Stomach (tissue), 9 donors: ENCODE data around the gene OAS3. TPM values are rescaled to one million over a fixed set of nuclear protein-coding genes. Genes with fewer than 3 reads are reported as not detected.
A peak's percentile ranks its signal among the peaks of the same experiment; 100 is the strongest.

Experiments used
- DNase-seq, 2 donors: peaks; one replicate each; pipeline versions ENCODE4 v3.0.0 to v3.0.0-alpha.2; 2013 to 2019
- H3K27ac ChIP-seq, 5 donors: fragments of 200-600 bp in 4 of 5; sonication (generic) in 4 of 5; one replicate each; pipeline ENCODE4 v1.5.1; 2013 to 2019; ENCODE audit warnings: mild to moderate bottlenecking in 1 of 5, moderate library complexity in 1 of 5
- H3K27me3 ChIP-seq, 3 donors: fragments of 200-600 bp; sonication (generic); one replicate each; pipeline ENCODE4 v1.5.1; 2017 to 2019; ENCODE audit warnings: mixed run types in 1 of 3
- H3K36me3 ChIP-seq, 4 donors: fragments of 200-600 bp; sonication (generic); 1 replicate in 3 of 4; 2 replicates in 1 of 4; pipeline ENCODE4 v1.5.1; 2016 to 2019
- H3K4me1 ChIP-seq, 4 donors: fragments of 200-600 bp; sonication (generic); one replicate each; pipeline ENCODE4 v1.5.1; 2016 to 2019
- H3K4me3 ChIP-seq, 4 donors: fragments of 200-600 bp; sonication (generic) in 3 of 4; one replicate each; pipeline ENCODE4 v1.5.1; 2016 to 2019; ENCODE audit warnings: mild to moderate bottlenecking in 1 of 4
- H3K9me3 ChIP-seq, 4 donors: fragments of 200-600 bp; sonication (generic); one replicate each; pipeline ENCODE4 v1.5.1; 2016 to 2019
- EP300 ChIP-seq: sonication (generic); formaldehyde crosslinking; IDR thresholded peaks from one replicate; pipeline ENCODE4 v1.6.1; 2017; ENCODE audit warnings: antibody characterized with exemption
- POLR2A ChIP-seq, 4 donors: fragments of 450-650 bp; IDR thresholded peaks; one replicate each; pipeline ENCODE4 v1.6.1; 2016; ENCODE audit warnings: antibody characterized with exemption in 4 of 4, control low read depth in 2 of 4, mild to moderate bottlenecking in 1 of 4, moderate library complexity in 1 of 4
- POLR2AphosphoS5 ChIP-seq, 3 donors: sonication (generic); formaldehyde crosslinking; IDR thresholded peaks; one replicate each; pipeline ENCODE4 v1.6.1; 2016; ENCODE audit warnings: antibody characterized with exemption in 3 of 3
- WGBS, 5 donors: extraction: QIAGEN DNeasy Blood & Tissue Kit in 3 of 5; methylation state at CpG; one replicate each; pipeline versions ENCODE4 v1.1.5 to v1.1.7; 2013 to 2018; 5-methylcytosine and 5-hydroxymethylcytosine counted together
- intact Hi-C: fragments of 100-400 bp; cut with DNase I; formaldehyde crosslinking; loops from one replicate; pipeline ENCODE4 v1.15.1; 2023; ENCODE audit warnings: low total_unique reads
- polyA plus RNA-seq, 3 donors: library from polyadenylated mRNA; stranded (reverse); fragments of 200-250 nt; gene quantifications; one replicate each; pipeline ENCODE4 v1.2.3, GENCODE V29; 2013
- total RNA-seq, 5 donors: library from RNA; depleted of rRNA; stranded (reverse); fragments of >200 nt; gene quantifications; one replicate each; pipeline versions ENCODE4 v1.1.0 to v1.2.3, GENCODE V29; 2014 to 2016
- TF ChIP-seq, protein P1 (sequence below), 7 experiments: fragments of 450-650 bp in 4 of 7; fragments of 200-600 bp in 3 of 7; sonication (generic) in 3 of 7; IDR thresholded peaks; one replicate each; pipeline ENCODE4 v1.5.1; 2016 to 2019; ENCODE audit warnings: antibody characterized with exemption in 7 of 7, control low read depth in 2 of 7, mild to moderate bottlenecking in 1 of 7
- donor health status: healthy with polysubstance abuse.
- donor health status: Bipolar disorder and iron deficiency.
- donor health status: healthy.

OAS3 gene
- total and polyA plus RNA-seq, 8 donors: 5.7 to 208 (median 9.8) TPM

GRCh38 chr12:112992541-112993398 is 54.5 kb downstream of the OAS3 start:
- 4 to 27% (median 10%) methylated on average over 2 of the region's 2 CpGs for WGBS, 5 donors
- H3K27me3 ChIP-seq: no peaks in the 10 kb centered on the region
- H3K4me3 ChIP-seq: no peak overlapping the region
- H3K36me3 ChIP-seq: peaks cover 0 to 71% (median 52%) of the 10 kb centered on the region in 4 donors
- no peak overlapping the region for H3K27ac ChIP-seq
- H3K4me1 ChIP-seq: no peaks in the 10 kb centered on the region
- TF ChIP-seq, protein P1, sequence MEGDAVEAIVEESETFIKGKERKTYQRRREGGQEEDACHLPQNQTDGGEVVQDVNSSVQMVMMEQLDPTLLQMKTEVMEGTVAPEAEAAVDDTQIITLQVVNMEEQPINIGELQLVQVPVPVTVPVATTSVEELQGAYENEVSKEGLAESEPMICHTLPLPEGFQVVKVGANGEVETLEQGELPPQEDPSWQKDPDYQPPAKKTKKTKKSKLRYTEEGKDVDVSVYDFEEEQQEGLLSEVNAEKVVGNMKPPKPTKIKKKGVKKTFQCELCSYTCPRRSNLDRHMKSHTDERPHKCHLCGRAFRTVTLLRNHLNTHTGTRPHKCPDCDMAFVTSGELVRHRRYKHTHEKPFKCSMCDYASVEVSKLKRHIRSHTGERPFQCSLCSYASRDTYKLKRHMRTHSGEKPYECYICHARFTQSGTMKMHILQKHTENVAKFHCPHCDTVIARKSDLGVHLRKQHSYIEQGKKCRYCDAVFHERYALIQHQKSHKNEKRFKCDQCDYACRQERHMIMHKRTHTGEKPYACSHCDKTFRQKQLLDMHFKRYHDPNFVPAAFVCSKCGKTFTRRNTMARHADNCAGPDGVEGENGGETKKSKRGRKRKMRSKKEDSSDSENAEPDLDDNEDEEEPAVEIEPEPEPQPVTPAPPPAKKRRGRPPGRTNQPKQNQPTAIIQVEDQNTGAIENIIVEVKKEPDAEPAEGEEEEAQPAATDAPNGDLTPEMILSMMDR (IDR thresholded peaks at IDR 0.05): peak in 5 of 7 experiments; percentile 55 to 86 (median 73)
- no peak for TF ChIP-seq POLR2AphosphoS5 (IDR thresholded peaks at IDR 0.05)
- DNase-seq: peak; percentile 53 to 73
- intact Hi-C loops: no loop called here
- no peaks in the 10 kb centered on the region for H3K9me3 ChIP-seq

GRCh38 chr12:112995008-112995407 is 56.7 kb downstream of the OAS3 start:
- no peaks in the 10 kb centered on the region for H3K4me1 ChIP-seq
- TF ChIP-seq POLR2AphosphoS5 (IDR thresholded peaks at IDR 0.05): no peak
- TF ChIP-seq EP300: no peak
- TF ChIP-seq, protein P1 (IDR thresholded peaks at IDR 0.05): no peak
- no peak for TF ChIP-seq POLR2A (IDR thresholded peaks at IDR 0.05)
- intact Hi-C loops: no loop called here

GRCh38 chr12:112996501-112996900 is 58.2 kb downstream of the OAS3 start:
- DNase-seq: no peak
- 82 to 94% (median 92%) methylated on average over 8 of the region's 8 CpGs for WGBS, 5 donors
- H3K36me3 ChIP-seq: peaks cover 0 to 68% (median 50%) of the 10 kb centered on the region in 4 donors

More at GRCh38 chr12:112995008-112995407, 56.7 kb downstream of the OAS3 start:
- Histone ChIP-seq H3K27ac (no peak overlapping the region), H3K36me3 (peaks cover 0 to 71% (median 47%) of the 10 kb centered on the region in 4 donors), H3K27me3 (no peaks in the 10 kb centered on the region), H3K4me3 (no peak overlapping the region), H3K9me3 (peaks cover 0 to 9% (median 0%) of the 10 kb centered on the region in 4 donors)
- 78 to 83% (median 79%) methylated on average over 5 of the region's 5 CpGs for WGBS, 5 donors
- DNase-seq: no peak

GRCh38 chr12:112997506-112997905 is 59.2 kb downstream of the OAS3 start:
- no peak overlapping the region for H3K27ac ChIP-seq
- WGBS, 5 donors: 87 to 100% (median 95%) methylated on average over 7 of the region's 7 CpGs
- TF ChIP-seq EP300 (no peak), POLR2AphosphoS5 (IDR thresholded peaks at IDR 0.05) (no peak), POLR2A (IDR thresholded peaks at IDR 0.05) (no peak)
- TF ChIP-seq, protein P1 (IDR thresholded peaks at IDR 0.05): no peak
- intact Hi-C loops: no loop called here
- no peak for DNase-seq
- peaks cover 0 to 70% (median 51%) of the 10 kb centered on the region in 4 donors for H3K36me3 ChIP-seq
- H3K9me3 ChIP-seq: peaks cover 0 to 9% (median 0%) of the 10 kb centered on the region in 4 donors
- H3K4me3 ChIP-seq: no peak overlapping the region
- H3K27me3 ChIP-seq: no peaks in the 10 kb centered on the region
- no peaks in the 10 kb centered on the region for H3K4me1 ChIP-seq

More at GRCh38 chr12:112996501-112996900, 58.2 kb downstream of the OAS3 start:
- Histone ChIP-seq H3K27ac (no peak overlapping the region), H3K9me3 (peaks cover 0 to 9% (median 0%) of the 10 kb centered on the region in 4 donors), H3K4me3 (no peak overlapping the region), H3K27me3 (no peaks in the 10 kb centered on the region), H3K4me1 (no peaks in the 10 kb centered on the region)
- intact Hi-C loops: no loop called here
- TF ChIP-seq POLR2A (IDR thresholded peaks at IDR 0.05) (no peak), EP300 (no peak), POLR2AphosphoS5 (IDR thresholded peaks at IDR 0.05) (no peak)
- TF ChIP-seq, protein P1 (IDR thresholded peaks at IDR 0.05): no peak
